Measurements from ENCODE around the gene SMIM38.

The SMIM38 gene

DNA sequence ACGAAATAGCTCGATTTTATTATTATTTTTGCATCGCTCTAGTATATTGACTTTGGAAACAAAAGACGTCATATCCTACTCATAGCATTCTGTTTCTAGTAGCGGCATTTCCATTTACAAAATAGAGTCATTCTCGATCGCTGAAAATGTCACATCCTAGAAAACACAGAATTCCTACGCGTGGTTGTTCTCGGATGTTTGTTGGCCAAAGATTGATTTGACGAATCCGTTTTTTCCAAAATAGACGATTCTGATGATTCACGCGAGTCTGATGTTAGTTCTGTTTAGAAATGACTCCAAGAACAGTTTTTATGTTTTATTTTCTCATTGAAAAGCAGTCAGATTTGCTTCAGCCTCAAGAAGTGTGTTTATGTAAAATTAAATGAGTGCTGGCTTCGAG, 47.6 kb downstream of the SMIM38 start:
- Mint-ChIP-seq H3K27ac (no peak overlapping the region), H3K4me3 (no peak overlapping the region), H3K27me3 (no peaks in the 10 kb centered on the region), H3K36me3 (peaks cover 3% of the 10 kb centered on the region), H3K4me1 (ENCODE audit: low read depth) (peaks cover 3% of the 10 kb centered on the region), H3K9me3 (ENCODE audit: low read depth) (no peaks in the 10 kb centered on the region)

DNA sequence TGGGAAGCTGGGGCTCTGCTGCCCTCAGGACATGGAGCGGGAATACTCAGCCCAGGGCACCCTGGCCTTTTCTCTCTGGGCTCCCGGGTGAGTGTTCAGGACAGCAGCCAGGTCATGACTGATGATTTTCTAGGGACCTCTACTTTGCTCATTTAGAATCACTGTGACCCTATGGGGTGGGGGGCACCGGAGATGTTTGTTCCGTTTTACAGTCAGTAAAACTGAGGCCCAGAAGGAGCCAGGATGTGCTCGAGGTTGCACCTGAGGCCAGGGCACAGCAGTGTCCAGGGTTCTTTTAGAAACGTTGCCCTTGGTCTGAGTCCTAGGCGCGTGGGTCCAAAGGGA, 48.1 kb downstream of the SMIM38 start:
- no peaks in the 10 kb centered on the region for H3K9me3 Mint-ChIP-seq (ENCODE audit: low read depth)
- no peak overlapping the region for H3K4me3 Mint-ChIP-seq
- H3K36me3 Mint-ChIP-seq, result peaks cover 3% of the 10 kb centered on the region
- no peak overlapping the region for H3K27ac Mint-ChIP-seq
- H3K4me1 Mint-ChIP-seq (ENCODE audit: low read depth), result peaks cover 3% of the 10 kb centered on the region
- no peaks in the 10 kb centered on the region for H3K27me3 Mint-ChIP-seq

DNA sequence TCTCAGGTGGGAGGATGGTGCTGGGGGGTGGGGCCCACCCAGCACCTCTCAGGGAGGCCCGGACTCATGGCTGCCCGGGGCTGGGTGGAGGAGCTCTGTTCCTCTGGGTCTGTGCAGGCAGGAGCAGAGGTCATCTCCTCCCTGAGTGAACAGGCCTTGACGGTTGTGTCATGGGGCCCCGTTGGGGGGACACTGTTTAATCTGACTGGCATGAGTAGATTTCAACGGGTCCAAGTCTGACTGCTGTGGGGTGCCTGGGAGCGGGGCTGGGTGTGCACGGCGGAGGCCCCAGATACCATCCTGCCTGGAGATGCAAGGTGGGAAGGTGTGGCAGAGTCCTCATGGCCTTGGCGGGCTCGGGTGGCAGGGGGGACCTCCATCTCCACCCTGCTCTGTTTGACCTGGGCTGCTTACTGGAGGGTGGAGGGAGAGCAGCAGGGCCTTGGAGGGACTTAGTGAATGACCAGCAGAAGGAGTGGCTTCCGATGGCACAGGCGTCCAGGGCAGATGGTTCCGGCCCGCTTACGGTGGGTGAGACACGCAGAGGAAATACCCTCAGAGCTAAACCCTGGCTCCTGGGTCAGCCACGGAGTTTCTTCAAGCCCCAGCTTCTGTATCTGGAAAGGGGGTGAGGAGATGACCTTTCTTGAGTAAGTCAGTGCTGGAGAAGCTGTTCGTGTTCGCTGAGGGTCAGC, 48.7 kb downstream of the SMIM38 start:
- no peaks in the 10 kb centered on the region for H3K9me3 Mint-ChIP-seq (ENCODE audit: low read depth)
- no peak overlapping the region for H3K27ac Mint-ChIP-seq
- peaks cover 3% of the 10 kb centered on the region for H3K36me3 Mint-ChIP-seq

DNA sequence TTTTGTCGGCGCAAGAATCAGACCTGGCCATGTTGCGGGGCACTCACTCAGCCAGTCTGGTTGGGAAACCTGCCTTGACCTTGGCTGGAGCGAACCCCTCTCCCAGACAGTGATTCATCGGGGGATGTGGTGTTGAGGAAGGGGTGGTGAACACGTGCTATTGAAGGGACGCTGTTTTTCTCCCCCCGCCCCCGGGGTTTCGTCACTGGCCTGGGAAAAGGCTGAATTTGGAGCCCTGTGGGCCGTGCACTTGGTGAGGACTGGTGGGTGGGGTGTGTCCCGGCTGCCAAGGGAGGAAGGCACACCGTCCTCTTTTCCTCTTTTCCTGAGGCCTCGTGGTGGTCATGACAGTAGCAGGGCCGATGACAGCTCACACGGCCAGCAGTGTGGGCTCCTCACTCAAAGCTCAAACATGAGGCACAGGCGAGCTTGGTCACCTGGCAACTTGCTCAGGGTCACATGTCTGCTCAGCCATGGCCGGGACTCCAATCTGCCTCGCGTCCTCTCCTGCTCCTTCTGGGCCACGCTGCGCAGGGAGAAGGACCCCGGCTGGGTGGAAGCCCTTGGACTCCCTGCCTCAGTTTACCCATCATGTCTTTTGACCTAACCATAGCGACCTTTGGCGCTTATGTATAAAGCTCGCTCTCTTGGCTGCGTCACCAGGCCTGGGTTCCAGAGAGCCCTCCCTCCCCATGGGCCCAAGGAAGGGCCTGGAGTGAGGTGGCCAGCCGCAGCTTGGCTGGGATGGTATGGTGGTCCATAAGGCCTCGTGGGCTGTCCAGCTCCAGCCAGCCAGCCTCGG, 49.4 kb downstream of the SMIM38 start:
- no peak overlapping the region for H3K27ac Mint-ChIP-seq
- H3K27me3 Mint-ChIP-seq, result no peaks in the 10 kb centered on the region
- peaks cover 3% of the 10 kb centered on the region for H3K36me3 Mint-ChIP-seq
- H3K4me3 Mint-ChIP-seq, result no peak overlapping the region
- H3K4me1 Mint-ChIP-seq (ENCODE audit: low read depth), result no peaks in the 10 kb centered on the region
- H3K9me3 Mint-ChIP-seq (ENCODE audit: low read depth), result no peaks in the 10 kb centered on the region

More for the DNA sequence above, 48.7 kb downstream of the SMIM38 start:
- H3K4me3 Mint-ChIP-seq, result no peak overlapping the region
- H3K27me3 Mint-ChIP-seq, result no peaks in the 10 kb centered on the region
- peaks cover 2% of the 10 kb centered on the region for H3K4me1 Mint-ChIP-seq (ENCODE audit: low read depth)

Measured in activated naive CD8-positive, alpha-beta T cell (primary cell).